ENCODE results near the gene PIGK. TPM values are rescaled to one million over a fixed set of nuclear protein-coding genes. Genes with fewer than 3 reads are reported as not detected.
"Not testable (repeated sequence)": the region's sequence is repeated elsewhere in the genome, so short reads cannot be mapped to it uniquely, and the experiment has no call there.

Gene PIGK
- total RNA-seq, 1 donor = 34.3 TPM

GRCh38 chr1:77175230-77175844 lies 43.9 kb downstream of the PIGK start:
- no peak overlapping the region for H3K4me3 ChIP-seq (ENCODE audit: low read depth, low read length)
- DNase-seq (ENCODE audit: low read depth) = no peak
- TF ChIP-seq CTCF (IDR thresholded peaks at IDR 0.05; ENCODE audit: insufficient read depth, low read length) = no peak

GRCh38 chr1:77170687-77171086 lies 48.5 kb downstream of the PIGK start:
- no peak overlapping the region for H3K4me3 ChIP-seq (ENCODE audit: low read depth, low read length)
- peak; percentile 83 for DNase-seq (ENCODE audit: low read depth)

GRCh38 chr1:77168358-77168757 lies 50.9 kb downstream of the PIGK start:
- no peak for TF ChIP-seq CTCF (IDR thresholded peaks at IDR 0.05; ENCODE audit: insufficient read depth, low read length)
- no peak for DNase-seq (ENCODE audit: low read depth)
- H3K4me3 ChIP-seq (ENCODE audit: low read depth, low read length) = no peak overlapping the region

More at GRCh38 chr1:77170687-77171086, 48.5 kb downstream of the PIGK start:
- TF ChIP-seq CTCF (IDR thresholded peaks at IDR 0.05; ENCODE audit: insufficient read depth, low read length) = no peak

- no peak for DNase-seq (ENCODE audit: low read depth)
- TF ChIP-seq CTCF (IDR thresholded peaks at IDR 0.05; ENCODE audit: insufficient read depth, low read length) = no peak
These were observed 54.7 kb downstream of the PIGK start for GRCh38 chr1:77164434-77164944.

DNA sequence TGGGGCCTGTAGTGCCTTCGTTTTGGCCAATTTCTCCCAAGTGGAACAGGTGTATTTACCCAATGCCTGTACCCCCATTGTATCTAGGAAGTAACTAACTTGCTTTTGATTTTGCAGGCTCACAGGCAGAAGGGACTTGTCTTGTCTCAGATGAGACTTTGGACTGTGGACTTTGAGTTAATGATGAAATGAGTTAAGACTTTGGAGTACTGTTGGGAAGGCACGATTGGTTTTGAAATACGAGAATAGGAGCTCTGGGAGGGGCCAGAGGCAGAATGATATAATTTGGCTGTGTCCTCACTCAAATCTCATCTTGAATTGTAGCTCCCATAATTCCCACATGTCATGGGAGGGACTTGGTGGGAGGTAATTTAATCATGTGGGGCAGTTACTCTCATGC lies 59.5 kb downstream of the PIGK start:
- DNase-seq (ENCODE audit: low read depth); H3K4me3 ChIP-seq (ENCODE audit: low read depth, low read length): not testable (repeated sequence)

More at GRCh38 chr1:77164434-77164944, 54.7 kb downstream of the PIGK start:
- no peak overlapping the region for H3K4me3 ChIP-seq (ENCODE audit: low read depth, low read length)

DNA sequence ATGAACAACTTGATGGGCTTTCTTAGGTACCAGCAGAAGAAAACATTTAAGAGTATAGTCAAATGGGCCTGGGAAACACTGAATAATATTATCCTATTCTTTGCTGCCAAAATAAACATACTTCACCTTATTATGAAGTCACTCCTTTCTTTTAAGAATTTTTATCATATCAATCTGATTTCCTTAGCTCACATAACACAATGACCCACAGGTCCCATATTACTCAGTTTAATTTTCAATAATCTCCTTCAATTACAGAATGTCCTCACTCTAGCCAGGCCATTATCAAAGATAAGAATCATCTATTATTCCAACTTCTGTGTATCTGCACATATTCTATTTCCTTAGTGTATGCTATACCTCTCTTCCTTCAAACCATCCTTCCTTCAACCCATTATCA lies 63.0 kb downstream of the PIGK start:
- H3K4me3 ChIP-seq (ENCODE audit: low read depth, low read length) = no peak overlapping the region
- peak; percentile 3 for DNase-seq (ENCODE audit: low read depth)
- TF ChIP-seq CTCF (IDR thresholded peaks at IDR 0.05; ENCODE audit: insufficient read depth, low read length) = no peak

DNA sequence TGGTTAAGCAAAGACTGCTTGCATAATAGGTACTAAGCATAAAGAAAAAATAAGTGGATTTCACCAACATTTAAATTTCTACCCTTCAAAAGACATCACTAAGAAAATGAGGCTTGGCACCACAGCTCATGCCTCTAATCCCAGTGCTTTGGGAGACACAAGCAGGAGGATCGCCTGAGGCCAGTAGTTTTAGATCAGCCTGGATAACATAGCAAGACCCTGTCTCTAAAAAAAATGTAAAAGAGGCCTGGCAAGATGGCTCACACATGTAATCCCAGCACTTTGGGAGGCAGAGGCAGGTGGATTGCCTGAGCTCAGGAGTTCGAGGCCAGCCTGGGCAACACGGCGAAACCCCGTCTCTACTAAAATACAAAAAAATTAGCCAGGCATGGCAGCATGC lies 73.0 kb downstream of the PIGK start:
- DNase-seq (ENCODE audit: low read depth) = no peak
- H3K4me3 ChIP-seq (ENCODE audit: low read depth, low read length) = no peak overlapping the region
- no peak for TF ChIP-seq CTCF (IDR thresholded peaks at IDR 0.05; ENCODE audit: insufficient read depth, low read length)
